Suprapubic skin (tissue), 4 donors: Measurements from ENCODE around the gene COQ9.

Source experiments
- POLR2A ChIP-seq, 2 donors: fragments of 450-650 bp; IDR thresholded peaks; one replicate each; pipeline ENCODE4 v1.6.1; 2017; ENCODE audit warnings: antibody characterized with exemption in 2 of 2, mild to moderate bottlenecking in 2 of 2, moderate library complexity in 2 of 2
- POLR2AphosphoS5 ChIP-seq, 3 donors: sonication (generic); formaldehyde crosslinking; IDR thresholded peaks; one replicate each; pipeline ENCODE4 v1.6.1; 2017; ENCODE audit warnings: antibody characterized with exemption in 3 of 3
- TF ChIP-seq, protein P1 (sequence below), 2 donors: fragments of 200-600 bp in 1 of 2; fragments of 450-650 bp in 1 of 2; sonication (generic) in 1 of 2; IDR thresholded peaks; one replicate each; pipeline ENCODE4 v1.5.1; 2016 to 2019; ENCODE audit warnings: antibody characterized with exemption in 2 of 2, mild to moderate bottlenecking in 1 of 2, moderate library complexity in 1 of 2

DNA sequence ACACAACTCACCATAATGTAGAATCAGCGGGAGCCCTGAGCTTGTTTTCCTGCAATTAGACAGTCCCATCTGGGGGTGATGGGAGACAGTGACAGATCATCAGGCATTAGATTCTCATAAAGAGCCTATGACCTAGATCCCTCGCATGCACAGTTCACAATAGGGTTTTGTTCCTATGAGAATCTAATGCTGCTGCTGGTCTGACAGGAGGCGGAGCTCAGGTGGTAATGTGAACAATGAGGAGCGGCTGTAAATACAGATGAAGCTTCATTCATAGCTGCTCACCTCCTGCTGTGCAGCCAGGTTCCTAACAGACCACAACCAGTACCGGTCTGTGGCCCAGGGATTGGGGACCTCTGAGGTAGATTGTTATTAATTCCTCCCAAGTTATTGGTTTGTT, 42.0 kb downstream of the COQ9 start:
- TF ChIP-seq, protein P1, sequence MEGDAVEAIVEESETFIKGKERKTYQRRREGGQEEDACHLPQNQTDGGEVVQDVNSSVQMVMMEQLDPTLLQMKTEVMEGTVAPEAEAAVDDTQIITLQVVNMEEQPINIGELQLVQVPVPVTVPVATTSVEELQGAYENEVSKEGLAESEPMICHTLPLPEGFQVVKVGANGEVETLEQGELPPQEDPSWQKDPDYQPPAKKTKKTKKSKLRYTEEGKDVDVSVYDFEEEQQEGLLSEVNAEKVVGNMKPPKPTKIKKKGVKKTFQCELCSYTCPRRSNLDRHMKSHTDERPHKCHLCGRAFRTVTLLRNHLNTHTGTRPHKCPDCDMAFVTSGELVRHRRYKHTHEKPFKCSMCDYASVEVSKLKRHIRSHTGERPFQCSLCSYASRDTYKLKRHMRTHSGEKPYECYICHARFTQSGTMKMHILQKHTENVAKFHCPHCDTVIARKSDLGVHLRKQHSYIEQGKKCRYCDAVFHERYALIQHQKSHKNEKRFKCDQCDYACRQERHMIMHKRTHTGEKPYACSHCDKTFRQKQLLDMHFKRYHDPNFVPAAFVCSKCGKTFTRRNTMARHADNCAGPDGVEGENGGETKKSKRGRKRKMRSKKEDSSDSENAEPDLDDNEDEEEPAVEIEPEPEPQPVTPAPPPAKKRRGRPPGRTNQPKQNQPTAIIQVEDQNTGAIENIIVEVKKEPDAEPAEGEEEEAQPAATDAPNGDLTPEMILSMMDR (IDR thresholded peaks at IDR 0.05): no peak
- TF ChIP-seq POLR2A (IDR thresholded peaks at IDR 0.05) (no peak), POLR2AphosphoS5 (IDR thresholded peaks at IDR 0.05) (no peak)
